UCSD-AML1 (cell line): ENCODE measurements around the gene ACOT4.
"Not testable (repeated sequence)": the region's sequence is repeated elsewhere in the genome, so short reads cannot be mapped to it uniquely, and the experiment has no call there.

ENCODE experiments used
- DNase-seq: peaks from one replicate; lab custom pipeline; 2025; ENCODE audit not compliant: unreplicated experiment; lab: John Stamatoyannopoulos, UW

Gene ACOT4

DNA sequence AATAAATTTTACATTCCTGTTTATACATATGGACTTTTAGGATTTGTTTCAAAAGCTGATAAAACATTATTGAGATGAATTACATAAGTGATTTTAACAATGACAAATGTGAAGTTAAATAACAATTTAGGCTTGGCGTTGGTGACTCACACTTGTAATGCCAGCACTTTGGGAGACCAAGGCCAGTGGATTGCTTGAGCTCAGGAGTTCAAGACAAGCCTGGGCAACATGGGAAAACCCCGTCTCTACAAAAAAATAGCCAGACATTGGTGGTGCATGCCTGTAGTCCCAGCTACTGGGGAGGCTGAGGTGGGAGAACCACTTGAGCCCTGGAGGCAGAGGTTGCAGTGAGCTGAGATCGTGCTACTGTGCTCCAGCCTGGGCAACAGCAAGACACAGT lies 15.3 kb upstream of the ACOT4 start:
- no peak for DNase-seq

DNA sequence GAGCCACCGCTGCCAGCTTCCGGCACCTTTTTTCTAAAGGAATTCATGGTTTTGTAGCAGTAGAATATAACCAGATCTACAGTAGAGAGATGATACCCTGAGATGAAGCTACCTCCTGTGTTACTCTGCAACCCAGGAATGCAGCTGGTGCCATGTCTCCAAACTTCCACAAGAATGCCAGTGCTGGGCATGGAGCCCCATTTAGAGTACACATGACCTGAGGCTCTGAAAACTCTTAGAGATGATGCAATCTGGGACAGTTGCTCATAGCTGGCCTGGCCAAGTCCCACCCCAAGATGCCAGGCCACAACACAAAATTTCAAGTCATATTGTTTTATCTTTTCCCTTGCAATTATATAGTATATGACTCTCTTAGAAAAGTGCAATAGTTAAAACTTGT lies 14.5 kb upstream of the ACOT4 start:
- DNase-seq: not testable (repeated sequence)

DNA sequence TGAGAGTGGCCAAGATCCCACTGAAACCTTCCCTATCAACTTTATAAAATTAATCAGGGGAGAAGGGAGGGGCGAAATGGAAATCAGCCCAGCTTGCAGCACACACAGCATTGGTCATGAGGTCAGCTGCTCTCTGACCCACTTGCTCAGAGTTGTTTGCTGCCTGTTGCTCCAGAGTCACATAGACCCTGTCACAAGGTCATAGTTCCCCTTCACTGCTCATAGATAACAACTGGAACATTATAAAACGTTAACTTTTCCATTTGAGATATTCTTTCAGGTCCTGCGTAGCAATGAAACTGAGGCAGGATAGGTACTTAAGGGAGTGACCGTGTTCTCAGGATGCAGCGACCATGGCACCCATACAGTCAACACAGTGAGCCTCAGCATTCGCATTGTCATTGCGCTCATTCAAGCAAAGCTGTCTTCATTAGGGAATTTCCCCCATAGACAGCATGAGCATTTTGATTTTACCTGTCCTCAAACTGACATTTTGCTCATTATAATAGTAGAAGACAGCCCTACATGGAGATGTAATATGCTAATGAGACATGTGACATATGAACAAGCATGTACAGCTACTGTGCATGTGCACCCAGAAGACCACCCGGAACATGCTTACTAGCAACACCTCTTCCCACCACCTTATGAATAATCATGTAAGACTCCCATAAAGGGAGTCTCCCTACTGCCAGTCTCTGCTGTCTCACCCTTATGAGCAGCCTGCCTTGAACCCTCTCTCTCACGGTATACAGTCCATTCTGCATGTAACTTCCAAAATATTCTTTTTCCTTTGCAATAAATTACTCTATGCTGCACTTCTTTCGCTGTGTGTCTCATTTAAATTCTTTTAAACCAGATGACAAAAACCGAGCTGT lies 9.3 kb upstream of the ACOT4 start:
- not testable (repeated sequence) for DNase-seq

DNA sequence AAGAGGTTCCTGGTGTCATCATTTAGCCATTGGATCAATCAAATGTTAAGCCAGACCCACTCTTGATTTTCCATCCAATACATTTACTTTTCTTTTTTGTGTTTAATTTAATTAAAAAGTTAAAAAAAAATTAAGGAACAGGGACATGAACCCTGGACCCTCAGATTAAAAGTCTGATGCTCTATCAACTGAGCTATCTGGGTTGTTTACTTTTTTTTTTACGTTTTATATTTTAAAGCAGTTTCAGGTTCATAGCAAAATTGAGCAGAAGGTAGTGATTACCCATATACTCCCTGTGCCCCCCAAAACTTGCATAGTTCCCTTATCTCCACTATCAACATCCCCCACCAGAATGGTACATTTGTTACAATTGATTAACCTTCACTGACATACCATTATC lies 3.0 kb upstream of the ACOT4 start:
- no peak for DNase-seq

DNA sequence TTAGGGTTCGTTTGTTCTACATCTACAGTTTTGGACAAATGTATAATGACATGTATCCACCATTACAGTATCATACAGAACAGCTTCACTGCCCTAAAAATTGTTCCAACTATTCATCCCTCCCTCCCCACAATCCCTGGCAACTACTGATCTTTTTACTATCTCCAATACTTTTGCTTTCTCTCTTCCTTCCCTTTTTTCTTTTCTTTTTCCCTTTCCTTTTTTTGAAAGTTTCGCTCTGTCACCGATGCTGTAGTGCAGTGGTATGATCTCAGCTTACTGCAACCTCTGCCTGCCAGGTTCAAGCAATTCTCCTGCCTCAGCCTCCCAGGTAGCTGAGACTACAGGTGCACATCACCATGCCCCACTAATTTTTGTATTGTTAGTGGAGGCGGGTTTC lies 2.6 kb upstream of the ACOT4 start:
- DNase-seq: no peak

DNA sequence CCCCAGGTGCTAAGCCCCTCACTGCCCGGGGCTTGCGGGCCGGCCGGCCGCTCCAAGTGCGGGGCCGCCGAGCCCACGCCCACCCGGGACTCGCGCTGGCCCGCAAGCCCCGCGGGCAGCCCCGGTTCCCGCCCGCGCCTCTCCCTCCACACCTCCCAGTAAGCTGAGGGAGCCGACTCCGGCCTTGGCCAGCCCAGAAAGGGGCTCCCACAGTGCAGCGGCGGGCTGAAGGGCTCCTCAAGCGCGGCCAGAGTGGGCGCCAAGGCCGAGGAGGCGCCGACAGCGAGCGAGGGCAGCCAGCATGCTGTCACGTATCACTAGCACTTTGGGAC lies 1.0 kb upstream of the ACOT4 start:
- DNase-seq: not testable (repeated sequence)

DNA sequence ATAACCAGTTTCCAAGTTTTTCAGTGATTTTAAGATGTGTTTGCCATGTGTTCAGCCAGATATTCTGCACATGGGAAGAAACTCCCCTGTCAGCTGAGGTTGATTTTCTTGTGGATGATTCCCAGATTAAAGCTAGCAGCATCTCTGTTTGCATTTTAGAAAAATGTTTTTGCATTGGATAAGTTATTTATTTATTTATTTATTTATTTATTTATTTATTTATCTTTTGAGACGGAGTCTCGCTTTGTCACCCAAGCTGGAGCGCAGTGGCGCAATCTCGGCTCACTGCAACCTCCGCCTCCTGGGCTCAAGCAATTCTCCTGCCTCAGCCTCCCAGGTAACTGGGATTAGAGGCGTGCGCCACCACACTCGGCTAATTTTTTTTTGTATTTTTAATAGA lies 2.8 kb downstream of the ACOT4 start:
- DNase-seq: no peak

DNA sequence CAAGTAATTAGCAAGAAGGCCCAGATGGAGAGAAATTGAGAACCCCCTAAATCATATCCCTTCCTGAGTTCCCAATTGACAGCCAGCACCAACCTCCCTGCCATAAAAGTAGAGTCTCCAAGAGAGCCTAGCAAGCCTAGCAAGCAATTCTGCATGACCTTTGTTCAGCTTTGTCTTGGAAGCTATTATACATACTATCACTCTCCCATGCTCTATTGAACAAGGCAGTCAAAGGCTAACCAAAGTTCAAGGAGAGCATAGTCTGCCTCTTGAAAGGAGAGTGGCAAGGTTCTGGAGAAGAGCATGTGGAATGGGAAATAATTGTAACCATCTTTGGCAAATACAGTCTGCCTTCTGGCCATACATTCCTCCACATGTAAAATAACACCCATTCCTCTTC lies 7.8 kb downstream of the ACOT4 start:
- no peak for DNase-seq

DNA sequence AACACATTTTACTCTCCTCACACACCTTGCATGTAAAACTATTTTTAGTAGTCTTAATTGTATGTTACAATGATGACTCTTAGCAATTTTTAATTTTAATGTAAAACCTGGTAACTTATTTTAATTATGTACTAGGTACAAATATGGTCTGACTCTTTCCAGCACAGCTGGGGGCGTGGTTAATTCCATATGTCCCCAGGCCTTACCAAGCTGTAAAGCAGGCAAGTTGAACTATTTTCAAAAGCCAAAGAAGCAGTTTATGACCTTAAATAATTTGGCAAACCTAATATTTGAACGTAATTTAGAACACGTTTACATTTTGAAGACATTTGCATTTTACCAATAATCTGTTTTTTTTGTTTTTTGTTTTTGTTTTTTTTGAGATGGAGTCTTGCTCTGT lies 11.3 kb downstream of the ACOT4 start:
- DNase-seq: no peak

DNA sequence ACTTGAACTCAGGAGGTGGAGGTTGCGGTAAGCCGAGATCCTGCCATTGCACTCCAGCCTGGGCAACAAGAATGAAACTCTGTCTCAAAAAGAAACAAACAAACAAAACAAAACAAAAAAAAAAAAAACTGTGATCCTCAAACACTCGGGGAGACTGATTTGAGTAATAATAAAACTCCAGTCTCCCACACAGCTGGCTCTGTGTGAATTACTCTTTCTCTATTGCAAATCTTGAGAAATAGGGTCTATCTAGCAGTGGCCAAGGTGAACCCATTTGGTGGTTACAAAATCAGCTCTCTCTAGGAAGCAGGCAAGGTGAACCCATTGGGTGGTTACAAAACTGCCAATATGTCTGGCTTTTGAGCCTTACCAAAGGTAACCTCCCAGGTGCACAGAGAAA lies 14.6 kb downstream of the ACOT4 start:
- DNase-seq: no peak

DNA sequence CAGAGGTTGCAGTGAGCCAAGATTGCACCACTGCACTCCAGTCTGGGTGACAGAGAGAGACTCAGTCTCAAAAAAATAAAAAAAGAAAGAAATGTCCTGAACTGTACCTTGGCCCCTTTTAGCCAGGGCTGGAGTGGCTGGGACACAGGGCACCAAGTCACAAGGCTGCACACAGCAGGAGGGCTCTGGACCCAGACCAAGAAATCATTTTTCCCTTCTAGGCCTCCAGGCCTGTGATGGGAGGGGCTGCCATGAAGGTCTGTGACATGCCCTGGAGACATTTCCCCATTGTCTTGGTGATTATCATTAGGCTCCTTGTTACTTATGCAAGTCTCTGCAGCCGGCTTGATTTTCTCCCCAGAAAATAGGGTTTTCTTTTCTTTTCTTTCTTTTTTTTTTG lies 15.6 kb downstream of the ACOT4 start:
- no peak for DNase-seq

DNA sequence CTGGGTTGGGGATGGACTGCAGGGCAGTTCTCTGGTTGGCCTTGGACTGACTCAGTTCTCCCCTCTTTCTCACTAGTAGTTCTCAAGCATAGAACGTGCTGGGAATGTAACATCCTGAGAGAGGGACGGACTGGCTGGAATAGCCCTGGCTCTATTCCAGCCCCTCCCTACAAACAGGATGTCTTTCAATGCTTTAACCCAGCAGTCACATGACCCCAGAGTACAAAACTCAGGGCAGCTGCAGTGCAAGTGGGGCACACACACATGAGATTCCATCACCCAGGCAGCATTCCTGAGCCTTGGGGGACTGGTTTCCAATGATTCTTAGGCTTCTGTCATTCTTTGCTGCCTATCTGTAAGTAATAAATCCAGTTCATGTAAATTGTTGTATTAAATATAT lies 19.0 kb downstream of the ACOT4 start:
- no peak for DNase-seq

DNA sequence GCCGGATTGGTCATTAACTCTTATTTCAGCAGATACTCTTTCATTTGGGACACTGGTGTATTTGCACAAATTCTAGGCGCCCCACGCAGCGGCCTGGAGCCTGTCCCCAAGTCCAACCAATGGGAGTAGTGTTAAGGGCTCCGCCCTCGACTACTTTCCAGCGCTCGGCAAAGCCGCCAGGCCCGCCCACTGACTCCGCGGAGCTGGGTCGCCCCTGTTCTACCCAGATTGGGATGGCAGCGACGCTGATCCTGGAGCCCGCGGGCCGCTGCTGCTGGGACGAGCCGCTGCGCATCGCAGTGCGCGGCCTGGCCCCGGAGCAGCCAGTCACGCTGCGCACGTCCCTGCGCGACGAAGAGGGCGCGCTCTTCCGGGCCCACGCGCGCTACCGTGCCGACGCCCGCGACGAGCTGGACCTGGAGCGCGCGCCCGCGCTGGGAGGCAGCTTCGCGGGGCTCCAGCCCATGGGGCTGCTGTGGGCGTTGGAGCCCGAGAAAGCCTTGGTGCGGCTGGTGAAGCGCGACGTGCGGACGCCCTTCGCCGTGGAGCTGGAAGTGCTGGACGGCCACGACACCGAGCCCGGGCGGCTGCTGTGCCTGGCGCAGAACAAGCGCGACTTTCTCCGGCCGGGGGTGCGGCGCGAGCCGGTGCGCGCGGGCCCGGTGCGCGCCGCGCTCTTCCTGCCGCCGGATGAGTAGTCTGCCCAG lies 20.8 kb downstream of the ACOT4 start, which contains the start of gene ACOT6:
ACOT6 (plus strand) TSS at position 179 of the 707 bp plus-strand sequence; CDS start at position 234, 55 bp downstream.
- peak; percentile 80 for DNase-seq

DNA sequence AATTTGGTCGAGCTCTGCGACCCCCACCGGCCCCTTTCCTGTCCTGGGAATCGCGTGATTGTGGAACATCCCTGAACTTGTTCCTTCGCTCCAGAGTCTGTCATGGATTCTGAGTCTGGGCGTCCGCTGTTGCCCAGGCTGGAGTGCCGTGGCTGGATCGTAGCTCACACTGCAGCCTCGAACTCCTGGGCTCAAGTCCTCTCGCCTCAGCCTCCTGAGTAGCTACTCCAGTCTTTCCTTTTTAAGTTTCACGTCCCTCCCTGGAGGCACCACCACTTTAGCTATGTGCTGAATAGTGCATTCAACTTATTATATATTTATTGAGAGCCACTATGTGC lies 21.3 kb downstream of the ACOT4 start:
- DNase-seq: no peak

DNA sequence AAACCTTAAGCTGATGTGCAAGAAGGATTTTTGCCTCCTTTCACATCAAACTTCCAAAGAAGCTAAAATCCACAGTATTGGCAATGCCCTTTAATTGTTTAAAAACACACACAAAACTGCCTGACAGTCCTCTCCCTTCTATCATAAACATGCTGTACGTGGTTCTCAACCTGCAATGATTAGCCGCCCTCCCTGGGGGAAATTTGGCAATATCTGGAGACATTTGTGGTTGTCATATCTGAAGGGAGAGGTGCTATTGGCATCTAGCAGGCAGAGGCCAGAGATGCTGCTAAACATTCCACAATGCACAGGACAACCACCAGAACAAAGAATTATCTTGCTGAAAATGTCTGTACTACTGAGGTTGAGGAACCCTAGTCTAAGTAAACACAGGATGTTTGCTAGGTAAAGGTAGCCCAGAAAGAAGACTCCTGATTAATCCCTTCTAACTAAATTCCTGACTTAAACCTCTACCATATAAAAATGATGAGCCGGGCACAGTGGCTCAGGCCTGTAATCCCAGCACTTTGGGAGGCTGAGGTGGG lies 21.8 kb downstream of the ACOT4 start:
- DNase-seq: no peak

DNA sequence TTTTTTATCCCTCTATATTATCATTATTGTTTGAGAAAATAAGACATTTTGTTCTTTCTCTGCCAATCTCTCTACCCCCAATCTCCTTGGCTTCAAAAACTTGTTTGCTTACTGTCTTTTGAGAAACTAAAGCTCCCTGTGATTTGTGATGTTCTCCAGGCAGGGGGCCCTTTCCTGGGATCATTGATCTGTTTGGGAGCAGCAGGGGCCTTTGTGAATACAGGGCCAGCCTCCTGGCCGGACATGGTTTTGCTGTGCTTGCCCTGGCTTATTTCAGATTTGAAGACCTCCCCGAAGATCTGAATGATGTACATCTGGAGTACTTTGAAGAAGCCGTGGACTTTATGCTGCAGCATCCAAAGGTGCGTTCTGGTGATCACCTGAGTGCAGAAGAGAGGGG lies 25.2 kb downstream of the ACOT4 start:
- DNase-seq: no peak

DNA sequence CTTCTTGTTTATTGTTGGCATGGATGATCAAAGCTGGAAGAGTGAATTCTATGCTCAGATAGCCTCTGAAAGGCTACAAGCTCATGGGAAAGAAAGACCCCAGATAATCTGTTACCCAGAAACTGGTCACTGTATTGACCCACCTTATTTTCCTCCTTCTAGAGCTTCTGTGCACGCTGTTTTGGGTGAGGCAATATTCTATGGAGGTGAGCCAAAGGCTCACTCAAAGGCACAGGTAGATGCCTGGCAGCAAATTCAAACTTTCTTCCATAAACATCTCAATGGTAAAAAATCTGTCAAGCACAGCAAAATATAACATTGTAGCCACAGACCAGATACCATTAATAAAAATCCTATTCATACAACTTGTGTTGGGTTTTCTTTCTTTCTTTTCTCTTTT lies 27.9 kb downstream of the ACOT4 start:
- no peak for DNase-seq

DNA sequence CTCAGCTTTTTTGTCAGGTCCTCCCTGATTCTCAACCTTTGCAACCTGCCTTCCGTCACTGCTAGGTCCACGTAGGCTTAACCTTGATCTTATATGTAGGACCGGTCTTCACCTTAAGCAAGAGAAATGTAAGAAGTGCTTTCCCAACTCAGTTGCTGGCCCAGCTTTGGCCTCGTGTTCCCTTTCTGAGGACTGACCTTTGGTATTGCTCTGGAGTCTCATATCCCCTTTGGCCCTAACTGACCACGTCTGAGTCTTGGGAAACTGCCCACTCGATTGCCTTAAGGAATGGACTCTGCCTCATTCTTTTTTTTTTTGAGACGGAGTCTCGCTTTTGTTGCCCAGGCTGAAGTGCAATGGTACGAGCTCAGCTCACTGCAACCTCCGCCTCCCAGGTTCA lies 28.6 kb downstream of the ACOT4 start:
- no peak for DNase-seq

DNA sequence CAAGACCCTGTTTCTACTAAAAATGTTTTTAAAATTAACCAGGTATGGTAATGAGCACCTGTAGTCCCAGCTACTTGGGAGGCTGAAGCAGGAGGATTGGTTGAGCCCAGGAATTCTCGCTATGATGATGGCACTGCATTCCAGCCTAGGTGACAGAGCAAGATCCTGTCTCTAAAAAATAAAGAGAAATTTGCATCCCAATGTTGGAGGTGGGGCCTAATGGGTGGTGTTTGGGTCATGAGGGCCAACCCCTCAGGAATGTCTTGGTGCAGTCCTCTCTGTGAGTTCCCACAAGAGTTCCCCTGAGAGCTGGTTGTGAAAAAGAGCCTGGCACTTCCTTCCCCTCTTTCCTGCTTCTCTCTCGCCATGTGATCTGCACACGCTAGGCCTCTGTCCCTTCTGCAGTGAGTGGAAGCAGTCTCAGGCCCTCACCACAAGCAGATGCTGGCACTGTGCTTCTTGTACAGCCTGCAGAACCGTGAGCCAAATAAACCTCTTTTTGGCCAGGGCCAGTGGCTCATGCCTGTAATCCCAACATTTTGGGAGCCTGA lies 31.9 kb downstream of the ACOT4 start:
- DNase-seq: no peak

DNA sequence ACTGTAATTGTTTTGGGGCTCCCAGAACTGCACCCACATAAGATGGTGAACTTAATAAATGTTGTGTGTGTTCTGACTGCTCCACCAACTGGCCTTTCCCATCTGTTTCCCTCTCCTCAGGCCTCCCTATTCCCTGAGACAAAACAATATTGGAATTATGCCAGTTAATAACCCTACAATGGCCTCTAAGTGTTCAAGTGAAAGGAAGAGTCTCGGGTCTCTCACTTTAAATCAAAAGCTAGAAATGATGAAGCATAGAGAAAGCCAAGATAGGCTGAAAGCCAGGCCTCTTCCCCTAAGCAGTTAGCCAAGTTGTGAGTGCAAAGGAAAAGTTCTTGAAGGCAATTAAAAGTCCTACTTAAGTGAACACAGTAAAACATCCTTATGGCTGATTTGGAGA lies 34.0 kb downstream of the ACOT4 start:
- no peak for DNase-seq

DNA sequence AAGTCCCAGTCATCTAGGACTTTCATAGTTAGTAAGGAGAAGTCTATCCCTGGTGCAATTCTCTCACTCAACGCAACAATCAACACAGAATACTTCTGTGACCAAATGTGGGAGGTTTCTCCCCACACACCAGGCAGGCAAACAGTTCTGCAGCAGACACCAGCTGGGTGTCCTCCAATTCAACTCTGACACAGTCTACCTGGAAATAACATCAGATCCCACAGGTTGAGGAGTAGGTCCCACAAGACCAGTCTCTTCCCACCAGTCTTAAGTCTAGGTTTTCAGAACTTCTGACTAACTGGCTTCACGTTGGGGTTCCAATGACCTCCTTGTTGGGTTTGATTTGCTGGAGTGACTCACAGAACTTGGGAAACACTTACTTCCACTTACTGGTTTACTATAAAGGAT lies 35.5 kb downstream of the ACOT4 start:
- no peak for DNase-seq
